ENCODE results near the gene USP24. TPM values are rescaled to one million over a fixed set of nuclear protein-coding genes. Genes with fewer than 3 reads are reported as not detected.

USP24 gene
- total RNA-seq, 1 donor from 2014 or later = 37.7 TPM

DNA sequence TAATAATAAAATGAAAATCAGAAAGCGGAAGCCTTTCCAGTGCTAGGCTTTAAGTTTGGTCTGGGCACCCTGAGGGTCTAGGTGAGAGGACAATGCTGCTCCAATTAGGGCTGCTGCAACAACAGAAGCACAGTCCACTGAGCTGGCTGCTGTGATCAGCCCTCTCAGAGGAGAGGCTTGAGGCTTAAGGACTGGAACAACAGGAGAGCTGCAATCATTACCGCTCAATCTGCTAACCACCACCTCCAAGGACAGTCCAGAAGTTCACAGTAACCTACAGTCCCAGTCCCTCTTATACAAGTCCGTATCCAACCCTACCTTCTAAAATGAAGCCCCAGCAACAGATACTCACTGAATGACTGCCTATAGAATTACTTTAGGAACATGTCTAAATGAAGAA lies 62.1 kb downstream of the USP24 start:
- no peak overlapping the region for H3K27ac Mint-ChIP-seq (ENCODE audit: unreplicated experiment)
- no peak for DNase-seq (ENCODE audit: low spot score)
- H3K9me3 Mint-ChIP-seq (ENCODE audit: unreplicated experiment) = no peaks in the 10 kb centered on the region
- no peaks in the 10 kb centered on the region for H3K27me3 Mint-ChIP-seq (ENCODE audit: unreplicated experiment)
- H3K4me3 Mint-ChIP-seq (ENCODE audit: unreplicated experiment) = no peak overlapping the region
- TF ChIP-seq, protein P1, sequence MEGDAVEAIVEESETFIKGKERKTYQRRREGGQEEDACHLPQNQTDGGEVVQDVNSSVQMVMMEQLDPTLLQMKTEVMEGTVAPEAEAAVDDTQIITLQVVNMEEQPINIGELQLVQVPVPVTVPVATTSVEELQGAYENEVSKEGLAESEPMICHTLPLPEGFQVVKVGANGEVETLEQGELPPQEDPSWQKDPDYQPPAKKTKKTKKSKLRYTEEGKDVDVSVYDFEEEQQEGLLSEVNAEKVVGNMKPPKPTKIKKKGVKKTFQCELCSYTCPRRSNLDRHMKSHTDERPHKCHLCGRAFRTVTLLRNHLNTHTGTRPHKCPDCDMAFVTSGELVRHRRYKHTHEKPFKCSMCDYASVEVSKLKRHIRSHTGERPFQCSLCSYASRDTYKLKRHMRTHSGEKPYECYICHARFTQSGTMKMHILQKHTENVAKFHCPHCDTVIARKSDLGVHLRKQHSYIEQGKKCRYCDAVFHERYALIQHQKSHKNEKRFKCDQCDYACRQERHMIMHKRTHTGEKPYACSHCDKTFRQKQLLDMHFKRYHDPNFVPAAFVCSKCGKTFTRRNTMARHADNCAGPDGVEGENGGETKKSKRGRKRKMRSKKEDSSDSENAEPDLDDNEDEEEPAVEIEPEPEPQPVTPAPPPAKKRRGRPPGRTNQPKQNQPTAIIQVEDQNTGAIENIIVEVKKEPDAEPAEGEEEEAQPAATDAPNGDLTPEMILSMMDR (IDR thresholded peaks at IDR 0.05; ENCODE audit: unreplicated experiment) = no peak
- H3K36me3 Mint-ChIP-seq (ENCODE audit: low read depth, unreplicated experiment) = peaks cover 16% of the 10 kb centered on the region
- peaks cover 3% of the 10 kb centered on the region for H3K4me1 Mint-ChIP-seq (ENCODE audit: unreplicated experiment)

DNA sequence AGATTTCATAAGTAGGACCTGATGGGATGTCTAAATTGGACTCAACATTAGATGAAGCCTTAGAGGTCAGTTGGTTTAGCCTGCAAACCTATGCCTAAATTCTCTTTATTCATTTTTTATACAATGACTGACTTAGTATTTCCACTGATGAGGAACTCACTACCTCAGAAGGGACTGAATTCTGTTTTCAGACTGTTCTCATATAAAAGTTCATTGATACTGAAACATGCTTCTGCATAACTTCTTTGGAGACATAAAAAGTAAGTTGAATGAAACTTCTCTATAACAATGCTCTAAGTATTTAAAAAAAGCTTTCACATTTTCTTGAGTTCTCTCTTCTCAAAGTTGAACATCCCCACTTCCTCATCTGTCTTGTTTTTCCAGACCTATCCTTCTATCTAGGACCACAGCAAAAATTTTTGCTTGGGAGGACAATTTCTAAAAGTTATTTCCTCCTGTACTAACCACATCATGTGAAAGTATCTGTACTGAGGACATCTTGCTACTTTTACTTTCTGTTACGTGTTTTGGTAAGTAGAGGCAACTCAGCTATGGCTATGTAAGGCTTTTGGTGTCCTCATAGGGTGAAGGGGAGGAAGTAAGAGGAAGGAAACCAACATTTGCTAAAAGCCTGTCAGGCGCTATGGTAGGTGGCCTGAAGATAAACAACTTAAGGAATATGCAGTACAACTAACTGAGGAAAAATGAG lies 64.1 kb downstream of the USP24 start:
- TF ChIP-seq, protein P1 (IDR thresholded peaks at IDR 0.05; ENCODE audit: unreplicated experiment) = no peak
- Mint-ChIP-seq H3K4me3 (ENCODE audit: unreplicated experiment) (no peak overlapping the region), H3K27ac (ENCODE audit: unreplicated experiment) (no peak overlapping the region), H3K9me3 (ENCODE audit: unreplicated experiment) (no peaks in the 10 kb centered on the region), H3K4me1 (ENCODE audit: unreplicated experiment) (peaks cover 3% of the 10 kb centered on the region), H3K27me3 (ENCODE audit: unreplicated experiment) (no peaks in the 10 kb centered on the region), H3K36me3 (ENCODE audit: low read depth, unreplicated experiment) (peaks cover 12% of the 10 kb centered on the region)
- DNase-seq (ENCODE audit: low spot score) = no peak

DNA sequence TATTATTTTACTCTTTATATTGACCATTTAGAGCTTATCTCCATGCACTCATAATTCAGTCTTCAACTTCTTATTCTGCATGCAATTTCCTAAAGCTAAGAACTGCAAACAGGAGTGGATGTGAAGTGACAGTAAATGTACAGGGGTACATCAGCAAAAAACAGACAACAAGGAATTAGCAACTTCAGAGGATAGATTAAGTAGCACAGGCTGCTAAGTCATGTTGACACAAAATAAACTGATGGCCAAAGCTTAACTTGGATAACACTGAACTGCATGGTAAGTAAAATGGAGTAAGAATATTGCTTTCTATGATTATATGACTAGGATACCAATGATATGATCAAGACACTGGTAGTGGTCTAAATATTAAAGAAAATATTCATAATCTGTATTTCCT lies 66.5 kb downstream of the USP24 start:
- TF ChIP-seq, protein P1 (IDR thresholded peaks at IDR 0.05; ENCODE audit: unreplicated experiment) = no peak
- Mint-ChIP-seq H3K4me1 (ENCODE audit: unreplicated experiment) (peaks cover 3% of the 10 kb centered on the region), H3K27ac (ENCODE audit: unreplicated experiment) (no peak overlapping the region), H3K4me3 (ENCODE audit: unreplicated experiment) (no peak overlapping the region), H3K9me3 (ENCODE audit: unreplicated experiment) (no peaks in the 10 kb centered on the region), H3K36me3 (ENCODE audit: low read depth, unreplicated experiment) (peaks cover 10% of the 10 kb centered on the region), H3K27me3 (ENCODE audit: unreplicated experiment) (no peaks in the 10 kb centered on the region)
- DNase-seq (ENCODE audit: low spot score) = no peak

DNA sequence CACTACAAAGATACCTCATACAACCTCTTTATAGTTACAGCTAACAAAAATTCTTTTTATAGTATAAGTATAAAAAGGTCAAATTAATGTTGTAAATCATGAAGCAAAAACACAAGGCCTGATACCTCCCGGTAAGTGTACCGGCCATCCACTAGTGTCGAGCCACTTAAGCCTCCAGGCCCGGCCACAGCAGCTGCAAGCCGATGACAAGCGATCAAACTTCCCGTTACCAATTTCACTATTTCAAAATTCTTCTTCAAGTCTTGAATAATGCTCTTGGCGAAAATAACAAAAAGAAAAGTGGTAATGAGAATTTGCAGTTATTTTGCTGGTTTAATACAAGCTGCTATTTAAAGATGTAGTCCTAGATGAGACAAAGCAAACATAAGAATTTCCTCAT lies 67.6 kb downstream of the USP24 start:
- H3K36me3 Mint-ChIP-seq (ENCODE audit: low read depth, unreplicated experiment) = peaks cover 4% of the 10 kb centered on the region
- no peaks in the 10 kb centered on the region for H3K9me3 Mint-ChIP-seq (ENCODE audit: unreplicated experiment)
- H3K27ac Mint-ChIP-seq (ENCODE audit: unreplicated experiment) = no peak overlapping the region
- TF ChIP-seq, protein P1 (IDR thresholded peaks at IDR 0.05; ENCODE audit: unreplicated experiment) = no peak
- no peak overlapping the region for H3K4me3 Mint-ChIP-seq (ENCODE audit: unreplicated experiment)
- peaks cover 3% of the 10 kb centered on the region for H3K4me1 Mint-ChIP-seq (ENCODE audit: unreplicated experiment)
- H3K27me3 Mint-ChIP-seq (ENCODE audit: unreplicated experiment) = no peaks in the 10 kb centered on the region
- DNase-seq (ENCODE audit: low spot score) = no peak

DNA sequence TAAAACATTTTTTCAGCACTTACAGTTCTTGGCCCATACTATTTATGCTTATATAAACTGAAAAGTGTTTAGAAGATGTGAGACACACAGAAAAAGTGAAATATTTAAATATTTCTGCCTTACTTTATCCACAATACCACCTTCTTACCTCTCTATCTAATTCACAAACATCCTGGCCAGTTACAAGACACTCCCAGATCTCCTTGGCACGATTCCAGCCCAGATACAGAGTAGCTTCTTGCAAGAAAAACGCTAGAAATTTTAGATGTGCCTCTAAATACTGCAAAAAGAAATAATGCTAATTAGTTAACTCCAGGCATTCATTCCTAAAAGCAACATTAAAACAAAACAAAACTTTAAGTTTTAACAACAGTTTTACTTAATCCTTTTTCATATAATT lies 68.4 kb downstream of the USP24 start:
- H3K27ac Mint-ChIP-seq (ENCODE audit: unreplicated experiment) = no peak overlapping the region
- H3K4me1 Mint-ChIP-seq (ENCODE audit: unreplicated experiment) = peaks cover 3% of the 10 kb centered on the region
- no peak for DNase-seq (ENCODE audit: low spot score)
- H3K4me3 Mint-ChIP-seq (ENCODE audit: unreplicated experiment) = no peak overlapping the region
- no peaks in the 10 kb centered on the region for H3K27me3 Mint-ChIP-seq (ENCODE audit: unreplicated experiment)
- TF ChIP-seq, protein P1 (IDR thresholded peaks at IDR 0.05; ENCODE audit: unreplicated experiment) = no peak
- peaks cover 10% of the 10 kb centered on the region for H3K36me3 Mint-ChIP-seq (ENCODE audit: low read depth, unreplicated experiment)
- no peaks in the 10 kb centered on the region for H3K9me3 Mint-ChIP-seq (ENCODE audit: unreplicated experiment)

Measured in endothelial cell (in vitro differentiated cells).